Measurements from ENCODE around the gene WDR83. TPM values are rescaled to one million over a fixed set of nuclear protein-coding genes. Genes with fewer than 3 reads are reported as not detected.

The WDR83 gene, protein sequence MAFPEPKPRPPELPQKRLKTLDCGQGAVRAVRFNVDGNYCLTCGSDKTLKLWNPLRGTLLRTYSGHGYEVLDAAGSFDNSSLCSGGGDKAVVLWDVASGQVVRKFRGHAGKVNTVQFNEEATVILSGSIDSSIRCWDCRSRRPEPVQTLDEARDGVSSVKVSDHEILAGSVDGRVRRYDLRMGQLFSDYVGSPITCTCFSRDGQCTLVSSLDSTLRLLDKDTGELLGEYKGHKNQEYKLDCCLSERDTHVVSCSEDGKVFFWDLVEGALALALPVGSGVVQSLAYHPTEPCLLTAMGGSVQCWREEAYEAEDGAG
- 10.0 and 12.6 TPM in 2 replicates for total RNA-seq

DNA sequence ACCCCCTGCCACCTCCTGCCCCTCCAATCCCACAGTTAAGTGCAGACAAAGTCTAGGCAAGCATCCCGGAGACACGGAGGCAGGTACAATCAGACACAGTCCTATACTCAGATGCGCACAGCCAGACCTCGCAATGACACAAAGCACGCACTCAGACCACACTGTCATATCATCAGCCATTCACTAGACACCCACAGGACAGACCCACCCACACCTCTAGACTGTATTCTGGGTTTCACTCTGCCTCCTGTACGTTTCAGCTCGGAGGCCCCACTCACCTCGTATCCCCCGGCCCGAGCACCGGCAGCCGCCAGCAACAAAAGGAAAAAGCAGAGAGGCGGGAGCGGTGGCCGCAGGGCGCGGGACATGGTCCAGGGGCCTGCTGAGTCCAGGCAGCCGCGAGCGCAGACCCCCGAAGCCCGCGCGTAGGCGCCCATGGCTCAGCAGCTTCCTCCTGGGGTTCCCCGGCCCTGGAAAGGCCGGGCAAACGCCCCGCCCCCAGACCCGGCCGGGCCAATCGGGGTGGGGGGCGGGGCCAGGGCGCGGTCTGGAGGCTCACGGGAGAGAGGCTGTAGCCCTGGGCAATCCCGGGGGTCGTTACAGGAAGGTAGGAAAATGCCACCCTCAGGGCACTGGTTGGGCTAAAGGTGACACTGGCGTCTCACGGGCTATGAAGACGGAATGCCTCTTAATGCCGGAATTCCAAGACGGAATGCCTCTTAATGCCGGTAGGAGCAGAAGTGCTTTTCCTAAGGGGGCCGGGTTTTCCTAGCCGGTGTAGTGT, at the start of gene WDR83, which contains the start of gene MAN2B1:
Gene WDR83 (plus strand): TSS at position 543 of the 784 bp plus-strand sequence. CDS start 2,984 bp downstream, outside the sequence.
Gene MAN2B1 (minus strand): TSS at position 478 of the 784 bp plus-strand sequence. CDS start 41 bp downstream, at position 437.

DNA sequence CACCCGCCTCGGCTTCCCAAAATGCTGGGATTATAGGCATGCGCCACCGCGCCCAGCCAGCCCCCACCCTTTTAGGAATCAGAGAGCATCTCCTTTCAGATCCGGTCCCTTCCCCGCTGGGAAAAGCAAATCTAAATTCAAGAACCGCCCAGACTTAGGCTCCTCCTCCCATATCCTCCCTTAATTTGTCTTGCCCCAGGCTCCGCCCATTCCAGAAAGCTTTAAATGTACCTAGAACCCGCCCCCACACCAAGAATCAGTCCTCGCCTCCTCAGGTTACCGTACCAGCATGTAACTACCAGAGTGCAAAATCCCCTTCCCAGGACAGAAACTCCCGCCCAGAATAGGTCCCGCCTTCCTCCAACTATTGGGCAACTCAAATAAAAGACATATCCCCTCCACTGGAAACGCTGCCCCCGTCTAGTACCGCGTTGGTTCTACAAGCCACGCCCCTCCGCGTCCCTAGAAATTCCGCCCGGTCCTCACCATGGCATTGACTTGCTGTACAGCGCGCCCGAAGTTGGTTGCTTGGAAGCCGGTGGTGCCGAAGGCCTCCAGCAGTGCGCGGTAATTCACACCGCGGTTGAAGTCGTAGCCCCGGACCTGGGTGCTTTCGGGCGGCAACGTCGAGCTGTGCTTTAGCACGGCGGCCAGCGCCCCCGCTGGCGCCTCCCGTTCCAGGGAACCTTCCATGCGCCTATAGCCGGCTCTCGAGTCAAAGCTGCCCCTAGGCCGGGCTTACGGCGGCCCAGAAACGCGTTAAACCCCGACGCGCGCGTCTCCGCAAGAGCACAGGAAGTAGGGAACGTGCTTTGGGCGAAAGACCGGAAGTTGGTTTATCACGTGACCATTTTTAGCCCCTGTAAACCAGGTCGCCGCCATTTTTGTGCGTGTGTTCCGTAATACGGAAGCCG, 14.7 kb downstream of the WDR83 start, which contains the start of gene DHPS:
Gene DHPS (minus strand): TSS at position 807 of the 914 bp plus-strand sequence. CDS start 114 bp downstream, at position 693.

DNA sequence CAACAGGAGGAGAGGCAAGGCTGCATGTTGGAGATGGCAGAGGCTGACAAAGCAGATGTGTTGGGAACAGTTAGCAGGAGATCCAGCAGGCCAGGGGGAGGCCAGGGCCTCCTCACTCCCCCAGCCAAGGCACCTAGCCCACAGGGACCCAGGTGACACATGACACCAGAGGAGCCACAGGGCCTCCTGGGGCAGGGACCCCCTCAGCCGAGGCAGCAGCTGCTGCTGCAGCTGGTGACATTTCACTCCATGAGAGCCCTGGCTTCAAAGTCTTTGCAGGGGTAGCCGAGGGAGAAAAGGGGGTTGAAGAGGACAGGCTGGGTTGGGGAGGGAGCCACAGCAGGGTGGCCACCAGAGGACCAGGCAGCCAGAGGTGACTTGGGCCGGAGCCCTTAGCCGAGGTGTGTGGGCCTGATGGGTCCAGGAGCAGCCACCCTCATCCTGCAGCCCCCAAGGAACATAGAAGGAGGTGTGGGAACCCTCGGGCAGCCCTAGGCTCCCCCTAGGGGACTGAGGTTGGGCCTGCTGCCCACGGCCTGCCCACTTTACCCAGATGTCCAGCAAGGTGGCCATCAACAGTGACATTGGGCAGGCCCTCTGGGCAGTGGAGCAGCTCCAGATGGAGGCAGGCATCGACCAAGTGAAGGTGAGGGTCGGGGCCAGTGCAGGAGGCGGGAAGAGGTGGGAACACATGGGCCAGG, 21.0 kb downstream of the WDR83 start, which contains the start of gene GNG14:
Gene GNG14 (plus strand): TSS at position 503 of the 701 bp plus-strand sequence. CDS start 51 bp downstream, at position 554.

DNA sequence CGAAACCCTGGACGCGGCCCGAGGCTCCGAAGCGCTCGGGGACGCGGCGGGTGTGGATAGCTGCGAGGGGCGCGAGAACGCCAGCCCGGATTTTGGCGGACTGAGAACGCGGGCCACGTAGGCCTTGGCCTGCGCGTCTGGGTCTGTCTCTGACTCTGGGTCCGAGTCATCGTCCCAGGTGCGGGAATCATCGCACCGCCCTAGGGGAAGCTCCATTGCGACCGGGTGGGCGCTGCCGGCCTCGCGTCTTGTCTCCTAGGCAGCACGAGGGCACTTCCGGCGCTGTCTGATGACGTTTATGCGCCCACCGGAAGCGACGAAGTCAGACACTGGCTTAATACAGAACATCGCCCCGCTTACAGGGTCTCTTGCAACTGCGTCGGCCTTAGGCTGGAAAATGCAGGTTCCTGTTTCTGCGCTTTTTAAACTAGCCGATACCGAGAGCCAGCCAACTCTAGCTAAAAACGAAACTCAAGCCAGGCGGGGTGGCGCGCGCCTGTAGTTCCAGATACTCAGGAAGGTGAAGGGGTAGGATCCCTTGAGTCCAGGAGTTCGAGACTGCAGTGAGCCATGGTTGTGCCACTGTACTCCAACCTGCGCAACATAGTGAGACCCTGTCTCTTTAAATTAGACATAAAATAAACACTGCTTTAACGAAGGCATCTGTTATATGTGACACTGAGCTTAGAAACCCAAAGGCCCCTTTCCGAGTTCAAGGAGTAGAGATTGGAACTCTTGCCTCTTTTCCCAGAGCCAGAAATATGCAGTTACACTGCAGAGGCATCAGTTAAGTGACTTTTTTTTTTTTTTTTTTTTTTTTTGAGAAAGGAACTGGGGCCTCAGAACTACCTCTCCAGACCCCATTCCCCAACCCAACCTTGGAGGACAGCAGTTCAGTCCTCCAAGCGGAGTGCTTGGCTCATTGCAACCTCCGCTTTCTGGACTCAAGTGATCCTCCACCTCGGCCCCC, 30.0 kb downstream of the WDR83 start, which contains the start of gene FBXW9:
Gene FBXW9 (minus strand): TSS at position 266 of the 970 bp plus-strand sequence. CDS start 50 bp downstream, at position 216.

DNA sequence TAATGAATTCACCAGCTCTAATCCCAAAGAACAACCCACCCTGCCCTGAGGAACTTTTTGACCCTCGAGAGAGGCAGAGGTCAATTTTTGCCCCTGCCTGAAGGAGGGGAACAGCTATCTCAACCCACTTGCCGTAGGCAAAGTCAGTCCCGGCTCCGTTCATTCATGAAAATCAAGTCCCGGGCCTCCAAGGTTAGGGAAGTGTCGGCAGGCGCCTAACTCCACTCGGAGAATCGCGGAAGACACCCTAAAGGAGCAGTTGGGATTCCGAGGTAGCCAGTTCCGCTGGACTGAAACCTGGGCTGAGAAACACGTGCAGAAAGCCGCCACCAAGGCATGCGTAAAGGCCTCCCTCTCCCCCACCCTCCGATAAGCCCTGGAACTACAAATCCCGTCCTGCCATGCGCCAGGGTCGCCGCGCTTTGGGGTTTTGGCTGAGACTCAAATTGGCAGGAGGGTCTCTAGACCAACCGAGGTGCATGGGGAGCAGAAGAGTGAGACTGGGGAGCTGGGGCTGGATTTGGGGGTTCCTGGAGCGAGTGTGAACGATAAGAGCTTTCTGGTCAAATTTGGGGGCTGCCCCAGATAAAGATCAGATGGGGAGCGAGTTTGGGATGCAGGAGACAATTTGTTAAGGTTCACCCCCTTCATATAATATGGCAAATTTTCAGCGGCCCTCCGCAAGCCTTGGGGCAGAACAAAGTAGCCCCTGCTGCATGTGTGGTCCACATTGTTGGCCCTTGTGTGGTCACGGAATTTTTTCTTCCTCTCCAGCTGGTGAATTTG, 57.2 kb downstream of the WDR83 start, which contains the start of gene TNPO2:
Gene TNPO2 (minus strand): TSS at position 292 of the 786 bp plus-strand sequence. CDS start 2,955 bp downstream, outside the sequence.

Other genes starting within 250 kb of the WDR83 start
- gene ZNF443, start 225.8 kb upstream of the WDR83 start, total RNA-seq, result 4.0 and 9.0 TPM in 2 replicates
- gene ZNF709, start 182.0 kb upstream of the WDR83 start, total RNA-seq, result 2.3 and 3.5 TPM in 2 replicates
- gene ZNF564, start 115.3 kb upstream of the WDR83 start, total RNA-seq, result 5.8 and 9.8 TPM in 2 replicates
- gene ZNF490, start 56.0 kb upstream of the WDR83 start, total RNA-seq, result 3.2 and 9.9 TPM in 2 replicates
- 9.4 and 14.3 TPM in 2 replicates for gene ZNF791, start 55.9 kb upstream of the WDR83 start, total RNA-seq
- gene MAN2B1, start 65 bp upstream of the WDR83 start, total RNA-seq, result 31.2 and 64.0 TPM in 2 replicates
- gene DHPS, start 15.1 kb downstream of the WDR83 start, total RNA-seq, result 49.7 and 50.5 TPM in 2 replicates
- gene GNG14, start 21.2 kb downstream of the WDR83 start, total RNA-seq, result not detected in 2 replicates
- 4.4 and 5.5 TPM in 2 replicates for gene FBXW9, start 29.8 kb downstream of the WDR83 start, total RNA-seq
- 20.9 and 53.7 TPM in 2 replicates for gene TNPO2, start 57.1 kb downstream of the WDR83 start, total RNA-seq
- gene TRIR, start 67.9 kb downstream of the WDR83 start, total RNA-seq, result 142 and 167 TPM in 2 replicates
- 66.6 and 79.8 TPM in 2 replicates for gene GET3, start 70.7 kb downstream of the WDR83 start, total RNA-seq
- not detected in 2 replicates for gene BEST2, start 85.0 kb downstream of the WDR83 start, total RNA-seq
- gene HOOK2, start 108.7 kb downstream of the WDR83 start, total RNA-seq, result 7.4 and 19.0 TPM in 2 replicates
- gene JUNB, start 124.7 kb downstream of the WDR83 start, total RNA-seq, result 36.8 and 49.2 TPM in 2 replicates
- 164 and 210 TPM in 2 replicates for gene PRDX2, start 135.0 kb downstream of the WDR83 start, total RNA-seq
- not detected in 2 replicates for gene THSD8, start 135.3 kb downstream of the WDR83 start, total RNA-seq
- 19.6 and 25.7 TPM in 2 replicates for gene RNASEH2A, start 139.8 kb downstream of the WDR83 start, total RNA-seq
- gene RTBDN, start 167.8 kb downstream of the WDR83 start, total RNA-seq, result not detected in 2 replicates
- gene MAST1, start 171.7 kb downstream of the WDR83 start, total RNA-seq, result 0.16 and 1.0 TPM in 2 replicates
- gene DNASE2, start 214.6 kb downstream of the WDR83 start, total RNA-seq, result 15.4 and 19.4 TPM in 2 replicates
- 0.06 TPM in 1 of 2 replicates, not detected in the other for gene KLF1, start 220.4 kb downstream of the WDR83 start, total RNA-seq
- gene GCDH, start 224.4 kb downstream of the WDR83 start, total RNA-seq, result 16.0 and 21.7 TPM in 2 replicates